ENCODE measurements around the gene NPY5R. TPM values are rescaled to one million over a fixed set of nuclear protein-coding genes. Genes with fewer than 3 reads are reported as not detected.
A peak's percentile ranks its signal among the peaks of the same experiment; 100 is the strongest.

NPY5R gene
- polyA plus RNA-seq, 1 donor (not counting 4 experiments of a cell fraction or from before 2014, with no cell fraction given), result not detected

DNA sequence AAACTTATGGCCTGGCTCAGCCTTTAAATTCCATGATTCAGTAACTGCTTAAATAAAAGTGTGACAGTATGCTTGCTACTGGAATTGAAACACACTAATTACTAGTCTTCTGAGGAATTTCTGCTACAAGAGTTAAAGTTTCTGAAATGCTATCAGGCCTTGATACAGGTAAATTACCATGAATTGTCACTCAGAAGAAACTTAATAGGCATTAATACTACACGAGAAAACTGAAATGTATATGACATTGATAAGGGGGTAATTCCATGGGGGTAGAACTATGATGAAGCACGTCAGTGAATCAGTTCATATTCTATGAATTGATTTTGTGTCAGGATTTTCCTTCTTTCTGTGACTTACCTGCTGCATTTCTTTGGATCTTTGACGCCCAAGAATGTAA, 8.3 kb upstream of the NPY5R start:
- no peaks in the 10 kb centered on the region for H3K36me3 ChIP-seq (ENCODE audit: control insufficient read depth in 2 of 2, extremely low read depth in 1 of 2, insufficient read depth in 2 of 2, low read length in 2 of 2)
- no peaks in the 10 kb centered on the region for H4K20me1 ChIP-seq (ENCODE audit: control insufficient read depth, extremely low read depth, insufficient read depth, low read length)
- peaks cover 22% of the 10 kb centered on the region for H3K27me3 ChIP-seq (ENCODE audit: control insufficient read depth, extremely low read depth, insufficient read depth, low read length)
- no peak for FAIRE-seq
- H3K27ac ChIP-seq (ENCODE audit: control insufficient read depth, insufficient read depth, low read length), result no peak overlapping the region
- no peak overlapping the region for H2AFZ ChIP-seq (ENCODE audit: control insufficient read depth, low read length)
- H3K4me2 ChIP-seq (ENCODE audit: control insufficient read depth, extremely low read depth, insufficient read depth, low read depth, low read length), result no peak overlapping the region
- no peaks in the 10 kb centered on the region for H3K79me2 ChIP-seq (ENCODE audit: control insufficient read depth, insufficient read depth, low read length)
- H3K4me1 ChIP-seq (ENCODE audit: control insufficient read depth, extremely low read depth, insufficient read depth, low read length), result peaks cover 18% of the 10 kb centered on the region
- no peak overlapping the region for H3K9ac ChIP-seq (ENCODE audit: control insufficient read depth, extremely low read depth, insufficient read depth, low read length)
- DNase-seq (ENCODE audit: low read depth, low spot score), result no peak
- dilution Hi-C loops (cut with MboI; ENCODE audit: extremely low pct_ligation_motif_present, low sequenced_read_pairs), result no loop called here
- H3K9me1 ChIP-seq (ENCODE audit: control insufficient read depth, extremely low read depth, insufficient read depth, low read length), result no peaks in the 10 kb centered on the region
- TF ChIP-seq, protein P1, sequence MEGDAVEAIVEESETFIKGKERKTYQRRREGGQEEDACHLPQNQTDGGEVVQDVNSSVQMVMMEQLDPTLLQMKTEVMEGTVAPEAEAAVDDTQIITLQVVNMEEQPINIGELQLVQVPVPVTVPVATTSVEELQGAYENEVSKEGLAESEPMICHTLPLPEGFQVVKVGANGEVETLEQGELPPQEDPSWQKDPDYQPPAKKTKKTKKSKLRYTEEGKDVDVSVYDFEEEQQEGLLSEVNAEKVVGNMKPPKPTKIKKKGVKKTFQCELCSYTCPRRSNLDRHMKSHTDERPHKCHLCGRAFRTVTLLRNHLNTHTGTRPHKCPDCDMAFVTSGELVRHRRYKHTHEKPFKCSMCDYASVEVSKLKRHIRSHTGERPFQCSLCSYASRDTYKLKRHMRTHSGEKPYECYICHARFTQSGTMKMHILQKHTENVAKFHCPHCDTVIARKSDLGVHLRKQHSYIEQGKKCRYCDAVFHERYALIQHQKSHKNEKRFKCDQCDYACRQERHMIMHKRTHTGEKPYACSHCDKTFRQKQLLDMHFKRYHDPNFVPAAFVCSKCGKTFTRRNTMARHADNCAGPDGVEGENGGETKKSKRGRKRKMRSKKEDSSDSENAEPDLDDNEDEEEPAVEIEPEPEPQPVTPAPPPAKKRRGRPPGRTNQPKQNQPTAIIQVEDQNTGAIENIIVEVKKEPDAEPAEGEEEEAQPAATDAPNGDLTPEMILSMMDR (optimal IDR thresholded peaks at IDR 0.05 in 1 of 3, IDR thresholded peaks at IDR 0.05 in 1 of 3, conservative IDR thresholded peaks at IDR 0.05 in 1 of 3; ENCODE audit: extremely low read depth in 1 of 3, insufficient read depth in 2 of 3, low read length in 3 of 3), result no peak
- H3K9me3 ChIP-seq (ENCODE audit: control insufficient read depth, low read depth, low read length), result no peaks in the 10 kb centered on the region
- no peak overlapping the region for H3K4me3 ChIP-seq (ENCODE audit: control insufficient read depth in 2 of 3, extremely low read depth in 1 of 3, insufficient read depth in 2 of 3, low read depth in 1 of 3, low read length in 3 of 3)

DNA sequence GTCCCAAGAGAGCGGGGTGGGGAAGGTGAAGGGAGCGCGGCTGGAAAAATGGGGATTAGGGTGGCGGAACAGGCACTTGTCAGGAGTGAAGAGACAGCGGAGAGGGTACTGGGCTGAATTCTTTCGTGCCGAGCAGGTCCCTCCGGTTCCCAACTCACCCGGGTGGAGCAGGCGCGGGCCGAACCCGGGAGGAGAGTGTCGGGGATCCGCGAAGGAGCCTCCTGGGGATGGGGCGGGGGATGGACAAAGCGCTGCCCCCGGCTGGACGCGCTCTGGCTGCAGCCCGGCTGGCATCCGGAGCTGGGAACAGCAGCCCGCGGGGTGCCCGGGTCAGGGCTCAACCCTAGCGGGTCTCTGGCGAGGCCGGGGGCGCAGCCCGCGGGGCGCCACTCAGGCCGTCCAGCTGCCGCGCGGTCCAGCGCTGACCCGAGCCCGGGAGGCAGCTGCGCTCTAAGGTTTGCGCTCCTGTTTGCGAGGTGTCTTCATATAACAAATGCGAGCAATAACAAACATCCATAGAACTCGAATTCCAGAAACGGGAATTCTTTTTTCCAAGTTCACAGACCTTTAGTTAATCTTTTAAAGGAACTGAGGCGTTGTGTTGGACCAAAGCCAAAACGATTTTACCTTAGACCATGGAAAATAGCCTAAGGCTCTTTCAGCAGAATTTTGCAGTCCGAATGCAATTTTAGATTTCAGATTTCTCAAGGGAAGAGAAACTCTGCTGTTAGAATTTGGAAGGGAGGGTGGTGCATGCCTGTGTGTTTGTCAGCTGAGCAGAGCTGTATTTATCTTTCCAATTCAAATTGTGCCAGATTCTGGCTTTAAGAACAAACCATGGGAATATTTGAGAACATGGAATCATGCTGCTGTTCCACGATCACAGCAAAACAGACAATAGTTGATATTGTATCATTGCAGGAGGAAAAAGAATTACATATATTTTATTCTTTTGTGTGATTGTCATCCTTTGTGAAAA, 744 bp downstream of the NPY5R start:
- Histone ChIP-seq H3K9me1 (ENCODE audit: control insufficient read depth, extremely low read depth, insufficient read depth, low read length) (no peaks in the 10 kb centered on the region), H3K36me3 (ENCODE audit: control insufficient read depth in 2 of 2, extremely low read depth in 1 of 2, insufficient read depth in 2 of 2, low read length in 2 of 2) (no peaks in the 10 kb centered on the region), H3K79me2 (ENCODE audit: control insufficient read depth, insufficient read depth, low read length) (no peaks in the 10 kb centered on the region), H4K20me1 (ENCODE audit: control insufficient read depth, extremely low read depth, insufficient read depth, low read length) (no peaks in the 10 kb centered on the region), H3K4me1 (ENCODE audit: control insufficient read depth, extremely low read depth, insufficient read depth, low read length) (peaks cover 2% of the 10 kb centered on the region), H3K27ac (ENCODE audit: control insufficient read depth, insufficient read depth, low read length) (no peak overlapping the region), H3K4me2 (ENCODE audit: control insufficient read depth, extremely low read depth, insufficient read depth, low read depth, low read length) (peak overlapping the region; percentile 41), H3K9me3 (ENCODE audit: control insufficient read depth, low read depth, low read length) (no peaks in the 10 kb centered on the region), H2AFZ (ENCODE audit: control insufficient read depth, low read length) (no peak overlapping the region), H3K27me3 (ENCODE audit: control insufficient read depth, extremely low read depth, insufficient read depth, low read length) (peaks cover 31% of the 10 kb centered on the region), H3K9ac (ENCODE audit: control insufficient read depth, extremely low read depth, insufficient read depth, low read length) (no peak overlapping the region), H3K4me3 (ENCODE audit: control insufficient read depth in 2 of 3, extremely low read depth in 1 of 3, insufficient read depth in 2 of 3, low read depth in 1 of 3, low read length in 3 of 3) (no peak overlapping the region)
- dilution Hi-C loops (cut with MboI; ENCODE audit: extremely low pct_ligation_motif_present, low sequenced_read_pairs), result no loop called here
- DNase-seq (ENCODE audit: low read depth, low spot score) (no peak), FAIRE-seq (no peak)
- TF ChIP-seq EZH2 (IDR thresholded peaks at IDR 0.05; ENCODE audit: low read length), result peak; percentile 96
- TF ChIP-seq, protein P1 (optimal IDR thresholded peaks at IDR 0.05 in 1 of 3, IDR thresholded peaks at IDR 0.05 in 1 of 3, conservative IDR thresholded peaks at IDR 0.05 in 1 of 3; ENCODE audit: extremely low read depth in 1 of 3, insufficient read depth in 2 of 3, low read length in 3 of 3), result no peak
